Fibroblast of mammary gland (primary cell): ENCODE results near the gene DOK7.

Experiments
- DNase-seq: peaks from one replicate; pipeline ENCODE4 v3.0.0-alpha.2; 2010; ENCODE audit warnings: low read depth
- H3K4me3 ChIP-seq: 2 replicates; pipeline ENCODE4 v1.5.1; 2011; ENCODE audit warnings: low read depth, mild to moderate bottlenecking, low read length, moderate library complexity; ENCODE audit not compliant: control insufficient read depth
- TF ChIP-seq, protein P1 (sequence below): conservative IDR thresholded peaks from 2 replicates; pipeline ENCODE4 v1.5.1; 2011; ENCODE audit warnings: low read depth, low read length, inconsistent platforms; ENCODE audit not compliant: control insufficient read depth, insufficient read depth

Gene DOK7

DNA sequence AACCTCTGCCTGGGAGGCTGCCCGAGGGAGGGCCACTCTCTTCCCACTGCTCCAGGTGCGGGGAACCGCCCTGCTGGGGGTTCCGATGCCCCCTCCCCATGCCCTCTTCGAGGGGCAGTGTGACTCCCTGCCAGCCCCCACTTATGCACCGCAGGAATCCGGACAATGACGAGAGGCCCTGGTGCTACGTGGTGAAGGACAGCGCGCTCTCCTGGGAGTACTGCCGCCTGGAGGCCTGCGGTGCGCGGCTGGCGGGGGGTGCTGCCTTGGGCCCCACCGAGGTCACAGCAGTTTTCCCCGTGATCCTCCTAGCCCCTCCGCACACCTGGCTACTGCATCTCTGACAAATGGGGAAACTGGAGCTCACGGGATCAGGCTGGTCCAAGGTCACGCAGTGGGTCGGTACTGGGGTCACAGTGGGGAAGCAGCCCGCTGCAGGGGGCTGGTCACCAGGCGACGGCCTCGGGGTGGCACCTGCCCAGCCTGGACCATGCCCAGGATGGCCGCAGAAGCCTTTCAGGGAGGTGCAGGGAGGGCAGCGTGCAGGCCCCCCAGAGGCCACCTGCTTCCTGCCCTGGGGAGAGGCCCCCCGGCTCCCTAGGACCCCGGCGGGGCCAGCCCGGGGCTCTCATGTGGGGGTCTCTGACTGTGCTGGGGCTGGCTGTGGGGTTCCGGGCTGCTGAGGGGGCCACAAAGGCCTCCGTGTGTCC is 17.8 kb upstream of the DOK7 start:
- no peak overlapping the region for H3K4me3 ChIP-seq
- TF ChIP-seq, protein P1, sequence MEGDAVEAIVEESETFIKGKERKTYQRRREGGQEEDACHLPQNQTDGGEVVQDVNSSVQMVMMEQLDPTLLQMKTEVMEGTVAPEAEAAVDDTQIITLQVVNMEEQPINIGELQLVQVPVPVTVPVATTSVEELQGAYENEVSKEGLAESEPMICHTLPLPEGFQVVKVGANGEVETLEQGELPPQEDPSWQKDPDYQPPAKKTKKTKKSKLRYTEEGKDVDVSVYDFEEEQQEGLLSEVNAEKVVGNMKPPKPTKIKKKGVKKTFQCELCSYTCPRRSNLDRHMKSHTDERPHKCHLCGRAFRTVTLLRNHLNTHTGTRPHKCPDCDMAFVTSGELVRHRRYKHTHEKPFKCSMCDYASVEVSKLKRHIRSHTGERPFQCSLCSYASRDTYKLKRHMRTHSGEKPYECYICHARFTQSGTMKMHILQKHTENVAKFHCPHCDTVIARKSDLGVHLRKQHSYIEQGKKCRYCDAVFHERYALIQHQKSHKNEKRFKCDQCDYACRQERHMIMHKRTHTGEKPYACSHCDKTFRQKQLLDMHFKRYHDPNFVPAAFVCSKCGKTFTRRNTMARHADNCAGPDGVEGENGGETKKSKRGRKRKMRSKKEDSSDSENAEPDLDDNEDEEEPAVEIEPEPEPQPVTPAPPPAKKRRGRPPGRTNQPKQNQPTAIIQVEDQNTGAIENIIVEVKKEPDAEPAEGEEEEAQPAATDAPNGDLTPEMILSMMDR: no peak
- no peak for DNase-seq

DNA sequence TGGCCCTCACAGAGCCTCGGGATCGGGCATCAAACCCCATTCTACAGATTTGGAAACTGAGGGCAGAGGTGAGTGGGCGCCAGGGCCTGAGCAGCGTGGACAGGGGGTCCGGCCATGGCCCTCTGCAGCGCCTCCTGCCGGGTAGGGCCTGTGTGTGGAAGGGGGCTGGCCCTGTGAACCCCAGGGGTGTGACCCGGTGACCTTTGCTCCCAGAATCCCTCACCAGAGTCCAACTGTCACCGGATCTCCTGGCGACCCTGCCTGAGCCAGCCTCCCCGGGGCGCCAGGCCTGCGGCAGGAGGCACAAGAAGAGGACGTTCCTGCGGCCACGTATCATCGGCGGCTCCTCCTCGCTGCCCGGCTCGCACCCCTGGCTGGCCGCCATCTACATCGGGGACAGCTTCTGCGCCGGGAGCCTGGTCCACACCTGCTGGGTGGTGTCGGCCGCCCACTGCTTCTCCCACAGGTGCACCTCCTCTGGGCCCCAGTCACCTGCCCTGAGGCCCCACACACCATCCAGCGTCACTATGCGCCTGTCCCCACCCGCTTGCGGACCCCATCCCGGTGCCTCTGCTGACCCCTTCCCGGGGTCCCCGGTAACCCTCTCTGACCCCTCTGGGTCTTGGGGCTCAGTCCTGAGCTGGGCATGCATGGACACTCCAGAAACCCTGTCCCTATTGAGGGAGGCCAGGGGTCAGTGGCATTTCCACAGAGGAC is 17.1 kb upstream of the DOK7 start:
- DNase-seq: no peak
- TF ChIP-seq, protein P1: no peak
- H3K4me3 ChIP-seq: no peak overlapping the region

- TF ChIP-seq, protein P1: no peak
- no peak overlapping the region for H3K4me3 ChIP-seq
- DNase-seq: no peak
Observed at GRCh38 chr4:3446631-3447320, 16.3 kb upstream of the DOK7 start.

- TF ChIP-seq, protein P1: no peak
- H3K4me3 ChIP-seq: no peak overlapping the region
- no peak for DNase-seq
Observed at GRCh38 chr4:3447431-3448395, 15.4 kb upstream of the DOK7 start.

GRCh38 chr4:3449047-3449573 is 14.0 kb upstream of the DOK7 start:
- TF ChIP-seq, protein P1: no peak
- no peak for DNase-seq
- H3K4me3 ChIP-seq: no peak overlapping the region
